ENCODE data around the gene SELENOS. TPM values are rescaled to one million over a fixed set of nuclear protein-coding genes. Genes with fewer than 3 reads are reported as not detected.

The SELENOS gene
- total and polyA plus RNA-seq, 9 of the 15 experiments (the other 6 are each of a cell fraction or from before 2014, with no cell fraction given), result 24.9 to 57.4 (median 47.9) TPM

DNA sequence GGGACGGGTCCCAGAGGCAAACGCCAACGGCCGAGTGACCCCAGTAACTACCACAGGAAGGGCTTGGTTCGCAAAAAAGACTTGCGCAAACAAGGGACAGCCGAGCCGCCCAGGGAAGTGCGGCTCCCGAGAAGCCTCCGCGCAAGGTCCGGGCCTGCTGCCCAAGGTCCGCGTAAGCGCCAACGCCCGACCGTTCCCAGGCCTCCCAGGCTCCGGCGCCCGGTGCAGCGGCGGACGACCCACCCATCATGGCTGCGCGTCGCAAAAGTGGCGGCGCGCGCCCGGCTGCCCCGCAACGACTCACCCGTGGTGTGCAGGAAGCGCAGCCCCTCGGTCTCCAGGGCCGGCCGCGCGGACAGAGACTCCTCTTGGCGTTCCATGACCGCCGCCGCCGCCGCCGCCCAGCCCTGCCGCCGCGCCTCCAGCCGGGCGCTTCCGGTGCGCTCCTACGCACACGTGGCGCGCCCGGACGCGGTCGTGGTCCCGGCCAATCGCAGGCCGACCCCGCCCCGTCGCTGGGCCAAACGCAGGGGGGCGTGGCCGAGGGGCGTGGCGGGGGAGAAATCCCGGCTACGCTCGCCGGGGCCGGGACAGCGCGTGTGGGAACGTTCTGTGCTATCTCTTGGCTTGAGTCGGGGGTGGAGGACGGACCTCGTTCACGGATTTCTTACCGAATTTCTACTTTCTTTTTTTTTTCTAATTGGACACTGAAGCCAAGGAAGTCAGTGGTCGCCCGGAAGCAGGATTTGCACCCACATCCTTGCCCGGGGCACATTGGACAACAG, at the start of gene SELENOS (continued):
- TF ChIP-seq HMGN3 (IDR thresholded peaks at IDR 0.05; ENCODE audit: borderline replicate concordance, extremely low read depth, insufficient read length, low read depth, low read length) (peak; percentile 63), FIP1L1 (IDR thresholded peaks at IDR 0.05; ENCODE audit: low read depth, low read length, poor library complexity, severe bottlenecking) (peak; percentile 61), JUN (IDR thresholded peaks at IDR 0.05; ENCODE audit: borderline replicate concordance, low read depth, low read length) (peak; percentile 35; the same call in 1 of the 2 replicates), JUN (CRISPR knock-in tag; IDR thresholded peaks at IDR 0.05; ENCODE audit: borderline replicate concordance) (no peak), ELF2 (CRISPR knock-in tag; IDR thresholded peaks at IDR 0.05) (peak; percentile 79; the same call in 1 of the 2 replicates), GATAD2B (IDR thresholded peaks at IDR 0.05; ENCODE audit: borderline replicate concordance) (peak; percentile 84; the same call in 1 of the 2 replicates), FOXK2 (conservative IDR thresholded peaks at IDR 0.05 in 1 of 2, IDR thresholded peaks at IDR 0.05 in 1 of 2; ENCODE audit: low read depth in 2 of 2) (0 out of 4 replicates have a peak, but pooled peaks of 1 of the 2 experiments have one; percentile 21), E2F3 (CRISPR knock-in tag; IDR thresholded peaks at IDR 0.05) (0 out of 2 replicates have a peak, but pooled peaks have one; percentile 31), ZNF445 (CRISPR knock-in tag; IDR thresholded peaks at IDR 0.05; ENCODE audit: low read depth) (no peak), RBBP5 (IDR thresholded peaks at IDR 0.05; ENCODE audit: borderline replicate concordance, insufficient read depth, low read length, poor library complexity, severe bottlenecking) (peak; percentile 76), RBFOX2 (IDR thresholded peaks at IDR 0.05; ENCODE audit: low read depth, low read length) (peak; percentile 95), FOXM1 (IDR thresholded peaks at IDR 0.05; ENCODE audit: low read depth) (no peak), FOXM1 (CRISPR knock-in tag; IDR thresholded peaks at IDR 0.05; ENCODE audit: low read depth) (0 out of 2 replicates have a peak, but pooled peaks have one; percentile 58), MXI1 (IDR thresholded peaks at IDR 0.05; ENCODE audit: low read depth, low read length) (peak; percentile 84), POLR2H (tag; IDR thresholded peaks at IDR 0.05; ENCODE audit: low read depth) (peak; percentile 63), HCFC1 (IDR thresholded peaks at IDR 0.05; ENCODE audit: low read depth, low read length) (peak; percentile 49), MECOM (CRISPR knock-in tag; IDR thresholded peaks at IDR 0.05) (no peak)
- TF ChIP-seq, protein P1, sequence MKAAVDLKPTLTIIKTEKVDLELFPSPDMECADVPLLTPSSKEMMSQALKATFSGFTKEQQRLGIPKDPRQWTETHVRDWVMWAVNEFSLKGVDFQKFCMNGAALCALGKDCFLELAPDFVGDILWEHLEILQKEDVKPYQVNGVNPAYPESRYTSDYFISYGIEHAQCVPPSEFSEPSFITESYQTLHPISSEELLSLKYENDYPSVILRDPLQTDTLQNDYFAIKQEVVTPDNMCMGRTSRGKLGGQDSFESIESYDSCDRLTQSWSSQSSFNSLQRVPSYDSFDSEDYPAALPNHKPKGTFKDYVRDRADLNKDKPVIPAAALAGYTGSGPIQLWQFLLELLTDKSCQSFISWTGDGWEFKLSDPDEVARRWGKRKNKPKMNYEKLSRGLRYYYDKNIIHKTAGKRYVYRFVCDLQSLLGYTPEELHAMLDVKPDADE (conservative IDR thresholded peaks at IDR 0.05; ENCODE audit: control insufficient read depth, low read depth, low read length), result peak; percentile 55; the same call in 1 of the 2 replicates
- TF ChIP-seq, protein P2, sequence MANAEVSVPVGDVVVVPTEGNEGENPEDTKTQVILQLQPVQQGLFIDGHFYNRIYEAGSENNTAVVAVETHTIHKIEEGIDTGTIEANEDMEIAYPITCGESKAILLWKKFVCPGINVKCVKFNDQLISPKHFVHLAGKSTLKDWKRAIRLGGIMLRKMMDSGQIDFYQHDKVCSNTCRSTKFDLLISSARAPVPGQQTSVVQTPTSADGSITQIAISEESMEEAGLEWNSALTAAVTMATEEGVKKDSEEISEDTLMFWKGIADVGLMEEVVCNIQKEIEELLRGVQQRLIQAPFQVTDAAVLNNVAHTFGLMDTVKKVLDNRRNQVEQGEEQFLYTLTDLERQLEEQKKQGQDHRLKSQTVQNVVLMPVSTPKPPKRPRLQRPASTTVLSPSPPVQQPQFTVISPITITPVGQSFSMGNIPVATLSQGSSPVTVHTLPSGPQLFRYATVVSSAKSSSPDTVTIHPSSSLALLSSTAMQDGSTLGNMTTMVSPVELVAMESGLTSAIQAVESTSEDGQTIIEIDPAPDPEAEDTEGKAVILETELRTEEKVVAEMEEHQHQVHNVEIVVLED (CRISPR knock-in tag; IDR thresholded peaks at IDR 0.05), result peak; percentile 90
- TF ChIP-seq, protein P3, sequence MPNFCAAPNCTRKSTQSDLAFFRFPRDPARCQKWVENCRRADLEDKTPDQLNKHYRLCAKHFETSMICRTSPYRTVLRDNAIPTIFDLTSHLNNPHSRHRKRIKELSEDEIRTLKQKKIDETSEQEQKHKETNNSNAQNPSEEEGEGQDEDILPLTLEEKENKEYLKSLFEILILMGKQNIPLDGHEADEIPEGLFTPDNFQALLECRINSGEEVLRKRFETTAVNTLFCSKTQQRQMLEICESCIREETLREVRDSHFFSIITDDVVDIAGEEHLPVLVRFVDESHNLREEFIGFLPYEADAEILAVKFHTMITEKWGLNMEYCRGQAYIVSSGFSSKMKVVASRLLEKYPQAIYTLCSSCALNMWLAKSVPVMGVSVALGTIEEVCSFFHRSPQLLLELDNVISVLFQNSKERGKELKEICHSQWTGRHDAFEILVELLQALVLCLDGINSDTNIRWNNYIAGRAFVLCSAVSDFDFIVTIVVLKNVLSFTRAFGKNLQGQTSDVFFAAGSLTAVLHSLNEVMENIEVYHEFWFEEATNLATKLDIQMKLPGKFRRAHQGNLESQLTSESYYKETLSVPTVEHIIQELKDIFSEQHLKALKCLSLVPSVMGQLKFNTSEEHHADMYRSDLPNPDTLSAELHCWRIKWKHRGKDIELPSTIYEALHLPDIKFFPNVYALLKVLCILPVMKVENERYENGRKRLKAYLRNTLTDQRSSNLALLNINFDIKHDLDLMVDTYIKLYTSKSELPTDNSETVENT (CRISPR knock-in tag; IDR thresholded peaks at IDR 0.05), result peak; percentile 85

Data from K562 (cell line).